WERI-Rb-1 (cell line): ENCODE data around the gene LY86.

Experiments
- DNase-seq: peaks from one replicate; pipeline ENCODE4 v3.0.0-alpha.2; 2020
- H3K27ac ChIP-seq: fragments of 250-450 bp; sonication (Bioruptor Pico); 2 replicates; pipeline ENCODE4 v1.5.1; 2020; ENCODE audit warnings: mild to moderate bottlenecking, moderate library complexity
- H3K27me3 ChIP-seq: fragments of 250-450 bp; sonication (Bioruptor Pico); 2 replicates; pipeline ENCODE4 v1.5.1; 2021; ENCODE audit warnings: mild to moderate bottlenecking, low read depth, moderate library complexity; ENCODE audit not compliant: insufficient read depth, severe bottlenecking
- H3K36me3 ChIP-seq: fragments of 250-450 bp; sonication (Bioruptor Pico); 2 replicates; pipeline ENCODE4 v1.5.1; 2020; ENCODE audit warnings: mild to moderate bottlenecking, moderate library complexity
- H3K4me3 ChIP-seq: 2 replicates; pipeline ENCODE4 v1.5.1; 2011; ENCODE audit warnings: low read depth, mild to moderate bottlenecking, control low read depth, low read length
- H3K9me3 ChIP-seq: fragments of 250-450 bp; sonication (Bioruptor Pico); 2 replicates; pipeline ENCODE4 v1.5.1; 2021; ENCODE audit warnings: mild to moderate bottlenecking, moderate library complexity; ENCODE audit not compliant: severe bottlenecking
- TF ChIP-seq, protein P1 (sequence below): IDR thresholded peaks from 2 replicates; pipeline ENCODE4 v1.5.1; 2011; ENCODE audit warnings: low read depth, mild to moderate bottlenecking, control low read depth, inconsistent platforms, low read length

Gene LY86

GRCh38 chr6:6701864-6702263 is 113.3 kb downstream of the LY86 start:
- TF ChIP-seq, protein P1, sequence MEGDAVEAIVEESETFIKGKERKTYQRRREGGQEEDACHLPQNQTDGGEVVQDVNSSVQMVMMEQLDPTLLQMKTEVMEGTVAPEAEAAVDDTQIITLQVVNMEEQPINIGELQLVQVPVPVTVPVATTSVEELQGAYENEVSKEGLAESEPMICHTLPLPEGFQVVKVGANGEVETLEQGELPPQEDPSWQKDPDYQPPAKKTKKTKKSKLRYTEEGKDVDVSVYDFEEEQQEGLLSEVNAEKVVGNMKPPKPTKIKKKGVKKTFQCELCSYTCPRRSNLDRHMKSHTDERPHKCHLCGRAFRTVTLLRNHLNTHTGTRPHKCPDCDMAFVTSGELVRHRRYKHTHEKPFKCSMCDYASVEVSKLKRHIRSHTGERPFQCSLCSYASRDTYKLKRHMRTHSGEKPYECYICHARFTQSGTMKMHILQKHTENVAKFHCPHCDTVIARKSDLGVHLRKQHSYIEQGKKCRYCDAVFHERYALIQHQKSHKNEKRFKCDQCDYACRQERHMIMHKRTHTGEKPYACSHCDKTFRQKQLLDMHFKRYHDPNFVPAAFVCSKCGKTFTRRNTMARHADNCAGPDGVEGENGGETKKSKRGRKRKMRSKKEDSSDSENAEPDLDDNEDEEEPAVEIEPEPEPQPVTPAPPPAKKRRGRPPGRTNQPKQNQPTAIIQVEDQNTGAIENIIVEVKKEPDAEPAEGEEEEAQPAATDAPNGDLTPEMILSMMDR = no peak
- Histone ChIP-seq H3K4me3 (no peak overlapping the region), H3K9me3 (no peaks in the 10 kb centered on the region), H3K27me3 (no peaks in the 10 kb centered on the region), H3K27ac (no peak overlapping the region), H3K36me3 (no peaks in the 10 kb centered on the region)
- DNase-seq = no peak

DNA sequence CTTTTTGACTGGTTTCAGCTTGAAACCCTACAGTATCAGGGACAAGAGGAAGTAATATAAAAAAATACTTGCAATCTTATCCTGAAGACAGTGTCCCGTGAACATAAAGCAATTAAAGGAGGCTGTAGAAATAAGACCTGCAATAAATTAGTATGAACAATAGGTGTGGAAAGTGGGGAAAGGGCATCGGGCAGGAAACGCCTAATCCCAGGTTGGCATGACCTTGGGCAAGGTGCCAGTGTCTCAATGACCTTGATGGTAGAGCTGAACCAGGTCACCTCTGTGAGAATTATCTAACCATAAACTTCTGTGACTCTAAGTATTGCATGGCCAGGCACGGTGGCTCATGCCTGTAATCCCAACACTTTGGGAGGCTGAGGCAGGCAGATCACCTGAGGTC is 115.2 kb downstream of the LY86 start:
- no peaks in the 10 kb centered on the region for H3K36me3 ChIP-seq
- no peak for DNase-seq
- no peak overlapping the region for H3K4me3 ChIP-seq
- no peak overlapping the region for H3K27ac ChIP-seq
- no peaks in the 10 kb centered on the region for H3K9me3 ChIP-seq
- TF ChIP-seq, protein P1 = no peak
- H3K27me3 ChIP-seq = no peaks in the 10 kb centered on the region
